ENCODE results near the gene CAPNS2. TPM values are rescaled to one million over a fixed set of nuclear protein-coding genes. Genes with fewer than 3 reads are reported as not detected.

The CAPNS2 gene
- total RNA-seq, 1 experiment from 2014 or later: 0.28 TPM

DNA sequence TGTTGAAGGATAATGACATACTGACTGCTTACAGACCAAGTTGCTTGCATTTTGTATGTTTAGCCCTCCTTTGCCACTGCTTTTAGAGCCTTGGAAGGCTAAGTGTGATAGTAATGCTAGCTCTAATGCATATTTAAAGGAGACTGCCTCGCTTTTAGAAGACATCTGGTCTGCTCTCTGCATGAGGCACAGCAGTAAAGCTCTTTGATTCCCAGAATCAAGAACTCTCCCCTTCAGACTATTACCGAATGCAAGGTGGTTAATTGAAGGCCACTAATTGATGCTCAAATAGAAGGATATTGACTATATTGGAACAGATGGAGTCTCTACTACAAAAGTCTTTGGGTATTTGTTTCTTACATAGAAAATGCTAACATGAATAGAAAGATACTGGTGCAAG is 19.1 kb downstream of the CAPNS2 start (continued):
- TF ChIP-seq, protein P1, sequence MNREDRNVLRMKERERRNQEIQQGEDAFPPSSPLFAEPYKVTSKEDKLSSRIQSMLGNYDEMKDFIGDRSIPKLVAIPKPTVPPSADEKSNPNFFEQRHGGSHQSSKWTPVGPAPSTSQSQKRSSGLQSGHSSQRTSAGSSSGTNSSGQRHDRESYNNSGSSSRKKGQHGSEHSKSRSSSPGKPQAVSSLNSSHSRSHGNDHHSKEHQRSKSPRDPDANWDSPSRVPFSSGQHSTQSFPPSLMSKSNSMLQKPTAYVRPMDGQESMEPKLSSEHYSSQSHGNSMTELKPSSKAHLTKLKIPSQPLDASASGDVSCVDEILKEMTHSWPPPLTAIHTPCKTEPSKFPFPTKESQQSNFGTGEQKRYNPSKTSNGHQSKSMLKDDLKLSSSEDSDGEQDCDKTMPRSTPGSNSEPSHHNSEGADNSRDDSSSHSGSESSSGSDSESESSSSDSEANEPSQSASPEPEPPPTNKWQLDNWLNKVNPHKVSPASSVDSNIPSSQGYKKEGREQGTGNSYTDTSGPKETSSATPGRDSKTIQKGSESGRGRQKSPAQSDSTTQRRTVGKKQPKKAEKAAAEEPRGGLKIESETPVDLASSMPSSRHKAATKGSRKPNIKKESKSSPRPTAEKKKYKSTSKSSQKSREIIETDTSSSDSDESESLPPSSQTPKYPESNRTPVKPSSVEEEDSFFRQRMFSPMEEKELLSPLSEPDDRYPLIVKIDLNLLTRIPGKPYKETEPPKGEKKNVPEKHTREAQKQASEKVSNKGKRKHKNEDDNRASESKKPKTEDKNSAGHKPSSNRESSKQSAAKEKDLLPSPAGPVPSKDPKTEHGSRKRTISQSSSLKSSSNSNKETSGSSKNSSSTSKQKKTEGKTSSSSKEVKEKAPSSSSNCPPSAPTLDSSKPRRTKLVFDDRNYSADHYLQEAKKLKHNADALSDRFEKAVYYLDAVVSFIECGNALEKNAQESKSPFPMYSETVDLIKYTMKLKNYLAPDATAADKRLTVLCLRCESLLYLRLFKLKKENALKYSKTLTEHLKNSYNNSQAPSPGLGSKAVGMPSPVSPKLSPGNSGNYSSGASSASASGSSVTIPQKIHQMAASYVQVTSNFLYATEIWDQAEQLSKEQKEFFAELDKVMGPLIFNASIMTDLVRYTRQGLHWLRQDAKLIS (CRISPR knock-in tag; IDR thresholded peaks at IDR 0.05; ENCODE audit: borderline replicate concordance): no peak
- TF ChIP-seq, protein P2, sequence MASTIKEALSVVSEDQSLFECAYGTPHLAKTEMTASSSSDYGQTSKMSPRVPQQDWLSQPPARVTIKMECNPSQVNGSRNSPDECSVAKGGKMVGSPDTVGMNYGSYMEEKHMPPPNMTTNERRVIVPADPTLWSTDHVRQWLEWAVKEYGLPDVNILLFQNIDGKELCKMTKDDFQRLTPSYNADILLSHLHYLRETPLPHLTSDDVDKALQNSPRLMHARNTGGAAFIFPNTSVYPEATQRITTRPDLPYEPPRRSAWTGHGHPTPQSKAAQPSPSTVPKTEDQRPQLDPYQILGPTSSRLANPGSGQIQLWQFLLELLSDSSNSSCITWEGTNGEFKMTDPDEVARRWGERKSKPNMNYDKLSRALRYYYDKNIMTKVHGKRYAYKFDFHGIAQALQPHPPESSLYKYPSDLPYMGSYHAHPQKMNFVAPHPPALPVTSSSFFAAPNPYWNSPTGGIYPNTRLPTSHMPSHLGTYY (CRISPR knock-in tag; IDR thresholded peaks at IDR 0.05): no peak
- TF ChIP-seq NFE2L1 (CRISPR knock-in tag; IDR thresholded peaks at IDR 0.05) (no peak), CDX4 (CRISPR knock-in tag; IDR thresholded peaks at IDR 0.05; ENCODE audit: borderline replicate concordance) (no peak), ZSCAN18 (CRISPR knock-in tag; IDR thresholded peaks at IDR 0.05) (no peak), FOXP1 (CRISPR knock-in tag; IDR thresholded peaks at IDR 0.05; ENCODE audit: borderline replicate concordance) (no peak), ZNF416 (CRISPR knock-in tag; IDR thresholded peaks at IDR 0.05) (no peak), NFATC4 (CRISPR knock-in tag; IDR thresholded peaks at IDR 0.05) (no peak)

GRCh38 chr16:55588799-55589198 is 22.3 kb downstream of the CAPNS2 start:
- no peak for DNase-seq (ENCODE audit: low spot score)
- CTCF ChIA-PET: no interaction called here
- POLR2A ChIA-PET: no interaction called here
- no peak for ATAC-seq
- peaks cover 3% of the 10 kb centered on the region for H3K4me1 Mint-ChIP-seq
- H3K36me3 Mint-ChIP-seq: no peaks in the 10 kb centered on the region
- peaks cover 4% of the 10 kb centered on the region; the same call in 1 of the 2 replicates for H3K27me3 Mint-ChIP-seq (ENCODE audit: low read depth)
- no peak overlapping the region for H3K27ac Mint-ChIP-seq
- no peak overlapping the region for H3K4me3 Mint-ChIP-seq
- peaks cover 4% of the 10 kb centered on the region; the same call in 1 of the 2 replicates for H3K9me3 Mint-ChIP-seq
- TF ChIP-seq ZNF317 (CRISPR knock-in tag; IDR thresholded peaks at IDR 0.05; ENCODE audit: borderline replicate concordance, low read depth) (no peak), NR3C1 (CRISPR knock-in tag; conservative IDR thresholded peaks at IDR 0.05; ENCODE audit: low read depth) (no peak), GTF2I (CRISPR knock-in tag; conservative IDR thresholded peaks at IDR 0.05) (no peak), ZNF121 (CRISPR knock-in tag; IDR thresholded peaks at IDR 0.05) (no peak), NFYB (CRISPR knock-in tag; conservative IDR thresholded peaks at IDR 0.05; ENCODE audit: low read depth) (no peak), TEAD1 (CRISPR knock-in tag; IDR thresholded peaks at IDR 0.05) (no peak), CTCF (IDR thresholded peaks at IDR 0.05) (no peak), FOXJ3 (CRISPR knock-in tag; IDR thresholded peaks at IDR 0.05; ENCODE audit: borderline replicate concordance) (no peak), GABPB1 (CRISPR knock-in tag; IDR thresholded peaks at IDR 0.05) (no peak), NFE2L1 (CRISPR knock-in tag; IDR thresholded peaks at IDR 0.05) (no peak), ZBTB21 (CRISPR knock-in tag; IDR thresholded peaks at IDR 0.05; ENCODE audit: borderline replicate concordance) (no peak), IRF2 (CRISPR knock-in tag; IDR thresholded peaks at IDR 0.05; ENCODE audit: borderline replicate concordance, low read depth) (no peak), SOX15 (CRISPR knock-in tag; IDR thresholded peaks at IDR 0.05) (no peak), CREB1 (CRISPR knock-in tag; IDR thresholded peaks at IDR 0.05) (no peak), ZNF416 (CRISPR knock-in tag; IDR thresholded peaks at IDR 0.05) (no peak), JUN (CRISPR knock-in tag; IDR thresholded peaks at IDR 0.05) (no peak)
- TF ChIP-seq, protein P3, sequence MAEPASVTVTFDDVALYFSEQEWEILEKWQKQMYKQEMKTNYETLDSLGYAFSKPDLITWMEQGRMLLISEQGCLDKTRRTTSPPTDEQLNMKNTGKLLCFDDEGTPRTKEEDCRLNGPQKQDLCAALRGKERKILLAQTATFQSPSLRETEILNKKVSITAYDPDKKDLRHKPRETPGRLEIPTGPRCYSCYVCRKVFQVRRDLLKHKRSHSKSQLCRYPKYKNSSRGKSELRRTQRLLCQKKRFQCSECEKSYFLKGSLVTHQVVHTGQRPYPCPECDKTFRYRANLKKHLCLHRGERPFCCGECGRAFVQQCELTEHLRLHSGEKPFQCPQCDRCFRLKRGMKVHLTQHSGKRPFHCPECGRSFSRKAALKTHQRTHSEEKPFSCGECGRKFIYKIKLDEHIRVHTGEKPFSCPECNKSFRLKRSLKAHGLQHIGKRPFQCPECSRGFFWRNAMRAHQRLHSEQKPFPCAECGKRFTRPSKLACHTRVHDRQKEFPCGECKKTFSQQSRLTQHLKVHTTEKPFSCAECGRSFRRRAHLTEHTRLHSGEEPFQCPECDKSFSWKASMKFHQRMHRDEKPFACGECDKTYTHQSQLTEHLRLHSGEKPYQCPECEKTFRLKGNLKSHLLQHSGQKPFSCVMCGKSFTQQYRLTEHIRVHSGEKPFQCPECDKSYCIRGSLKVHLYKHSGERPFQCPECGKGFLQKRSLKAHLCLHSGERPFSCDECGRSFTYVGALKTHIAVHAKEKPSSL (CRISPR knock-in tag; conservative IDR thresholded peaks at IDR 0.05): no peak
- TF ChIP-seq, protein P2 (CRISPR knock-in tag; IDR thresholded peaks at IDR 0.05): no peak

Data from WTC11 (cell line).